ENCODE results near the gene RAD51D.

DNA sequence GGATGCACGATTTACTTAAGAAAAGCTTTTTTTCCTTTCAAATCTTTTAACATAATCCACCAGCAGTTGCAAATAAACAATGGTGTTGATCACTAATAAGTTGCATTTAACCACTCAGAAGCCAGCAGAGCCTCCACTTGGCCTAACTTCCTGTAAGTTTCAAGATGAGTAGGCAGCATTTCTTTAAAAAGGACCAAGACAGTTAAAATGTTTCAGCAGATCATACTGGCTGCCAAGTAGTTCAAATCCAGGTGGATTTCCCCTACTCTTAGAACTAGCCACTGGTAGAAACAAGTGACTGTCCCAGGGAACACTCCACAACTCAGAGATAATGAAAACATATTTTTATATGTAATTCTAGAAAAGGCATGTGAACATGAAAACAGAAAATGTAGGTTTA lies 39.1 kb downstream of the RAD51D start:
- TF ChIP-seq ZNF70 (CRISPR knock-in tag; IDR thresholded peaks at IDR 0.05) (no peak), ISL1 (CRISPR knock-in tag; IDR thresholded peaks at IDR 0.05) (no peak), ZFP3 (CRISPR knock-in tag; IDR thresholded peaks at IDR 0.05) (no peak), OSR1 (CRISPR knock-in tag; IDR thresholded peaks at IDR 0.05) (no peak), RARB (CRISPR knock-in tag; IDR thresholded peaks at IDR 0.05) (no peak), CSDC2 (CRISPR knock-in tag; IDR thresholded peaks at IDR 0.05) (no peak), ESRRG (CRISPR knock-in tag; IDR thresholded peaks at IDR 0.05) (no peak), ZFP30 (CRISPR knock-in tag; IDR thresholded peaks at IDR 0.05) (no peak), ZNF565 (CRISPR knock-in tag; conservative IDR thresholded peaks at IDR 0.05; ENCODE audit: low read depth) (no peak)
- TF ChIP-seq, protein P1, sequence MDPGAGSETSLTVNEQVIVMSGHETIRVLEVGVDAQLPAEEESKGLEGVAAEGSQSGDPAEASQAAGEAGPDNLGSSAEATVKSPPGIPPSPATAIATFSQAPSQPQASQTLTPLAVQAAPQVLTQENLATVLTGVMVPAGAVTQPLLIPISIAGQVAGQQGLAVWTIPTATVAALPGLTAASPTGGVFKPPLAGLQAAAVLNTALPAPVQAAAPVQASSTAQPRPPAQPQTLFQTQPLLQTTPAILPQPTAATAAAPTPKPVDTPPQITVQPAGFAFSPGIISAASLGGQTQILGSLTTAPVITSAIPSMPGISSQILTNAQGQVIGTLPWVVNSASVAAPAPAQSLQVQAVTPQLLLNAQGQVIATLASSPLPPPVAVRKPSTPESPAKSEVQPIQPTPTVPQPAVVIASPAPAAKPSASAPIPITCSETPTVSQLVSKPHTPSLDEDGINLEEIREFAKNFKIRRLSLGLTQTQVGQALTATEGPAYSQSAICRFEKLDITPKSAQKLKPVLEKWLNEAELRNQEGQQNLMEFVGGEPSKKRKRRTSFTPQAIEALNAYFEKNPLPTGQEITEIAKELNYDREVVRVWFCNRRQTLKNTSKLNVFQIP (CRISPR knock-in tag; IDR thresholded peaks at IDR 0.05; ENCODE audit: borderline replicate concordance, low read depth), result no peak
- TF ChIP-seq, protein P2, sequence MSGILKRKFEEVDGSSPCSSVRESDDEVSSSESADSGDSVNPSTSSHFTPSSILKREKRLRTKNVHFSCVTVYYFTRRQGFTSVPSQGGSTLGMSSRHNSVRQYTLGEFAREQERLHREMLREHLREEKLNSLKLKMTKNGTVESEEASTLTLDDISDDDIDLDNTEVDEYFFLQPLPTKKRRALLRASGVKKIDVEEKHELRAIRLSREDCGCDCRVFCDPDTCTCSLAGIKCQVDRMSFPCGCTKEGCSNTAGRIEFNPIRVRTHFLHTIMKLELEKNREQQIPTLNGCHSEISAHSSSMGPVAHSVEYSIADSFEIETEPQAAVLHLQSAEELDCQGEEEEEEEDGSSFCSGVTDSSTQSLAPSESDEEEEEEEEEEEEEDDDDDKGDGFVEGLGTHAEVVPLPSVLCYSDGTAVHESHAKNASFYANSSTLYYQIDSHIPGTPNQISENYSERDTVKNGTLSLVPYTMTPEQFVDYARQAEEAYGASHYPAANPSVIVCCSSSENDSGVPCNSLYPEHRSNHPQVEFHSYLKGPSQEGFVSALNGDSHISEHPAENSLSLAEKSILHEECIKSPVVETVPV (CRISPR knock-in tag; IDR thresholded peaks at IDR 0.05), result no peak
- TF ChIP-seq, protein P3, sequence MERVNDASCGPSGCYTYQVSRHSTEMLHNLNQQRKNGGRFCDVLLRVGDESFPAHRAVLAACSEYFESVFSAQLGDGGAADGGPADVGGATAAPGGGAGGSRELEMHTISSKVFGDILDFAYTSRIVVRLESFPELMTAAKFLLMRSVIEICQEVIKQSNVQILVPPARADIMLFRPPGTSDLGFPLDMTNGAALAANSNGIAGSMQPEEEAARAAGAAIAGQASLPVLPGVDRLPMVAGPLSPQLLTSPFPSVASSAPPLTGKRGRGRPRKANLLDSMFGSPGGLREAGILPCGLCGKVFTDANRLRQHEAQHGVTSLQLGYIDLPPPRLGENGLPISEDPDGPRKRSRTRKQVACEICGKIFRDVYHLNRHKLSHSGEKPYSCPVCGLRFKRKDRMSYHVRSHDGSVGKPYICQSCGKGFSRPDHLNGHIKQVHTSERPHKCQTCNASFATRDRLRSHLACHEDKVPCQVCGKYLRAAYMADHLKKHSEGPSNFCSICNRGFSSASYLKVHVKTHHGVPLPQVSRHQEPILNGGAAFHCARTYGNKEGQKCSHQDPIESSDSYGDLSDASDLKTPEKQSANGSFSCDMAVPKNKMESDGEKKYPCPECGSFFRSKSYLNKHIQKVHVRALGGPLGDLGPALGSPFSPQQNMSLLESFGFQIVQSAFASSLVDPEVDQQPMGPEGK (CRISPR knock-in tag; IDR thresholded peaks at IDR 0.05; ENCODE audit: borderline replicate concordance), result no peak
